GM19023 (cell line): Measurements from ENCODE around the gene THEMIS2.
"Not testable (repeated sequence)": the region's sequence is repeated elsewhere in the genome, so short reads cannot be mapped to it uniquely, and the experiment has no call there.

Experiments
- ATAC-seq: cut with Tn5 transposase; IDR thresholded peaks from one replicate; pipeline ENCODE4 v1.9.1; 2021; ENCODE audit warnings: mild to moderate bottlenecking, moderate library complexity; ENCODE audit not compliant: unreplicated experiment

Gene THEMIS2

GRCh38 chr1:27872059-27872801 is at the start of gene THEMIS2:
Gene THEMIS2 (plus strand): TSS chr1:27872544. CDS start chr1:27872572, 28 bp downstream.
- no peak for ATAC-seq

GRCh38 chr1:27823784-27824183 is 48.6 kb upstream of the THEMIS2 start:
- ATAC-seq, result no peak

GRCh38 chr1:27824411-27824810 is 47.9 kb upstream of the THEMIS2 start:
- no peak for ATAC-seq

- not testable (repeated sequence) for ATAC-seq
Measured at GRCh38 chr1:27829339-27829960, 42.9 kb upstream of the THEMIS2 start.

GRCh38 chr1:27830621-27831440 is 41.5 kb upstream of the THEMIS2 start, which contains the start of gene PPP1R8:
Gene PPP1R8 (plus strand): TSS chr1:27830782. CDS start chr1:27830836, 54 bp downstream.
- peak; percentile 92 for ATAC-seq

GRCh38 chr1:27831568-27832410 is 40.6 kb upstream of the THEMIS2 start:
- no peak for ATAC-seq

- no peak for ATAC-seq
Measured at GRCh38 chr1:27832762-27833161, 39.6 kb upstream of the THEMIS2 start.

GRCh38 chr1:27833470-27833869 is 38.9 kb upstream of the THEMIS2 start:
- ATAC-seq, result no peak

- ATAC-seq, result no peak
Measured at GRCh38 chr1:27835046-27835445, 37.3 kb upstream of the THEMIS2 start.

GRCh38 chr1:27835501-27835900 is 36.8 kb upstream of the THEMIS2 start:
- no peak for ATAC-seq

- ATAC-seq, result no peak
Measured at GRCh38 chr1:27849951-27850350, 22.4 kb upstream of the THEMIS2 start.

- ATAC-seq, result no peak
Measured at GRCh38 chr1:27855085-27855484, 17.3 kb upstream of the THEMIS2 start.

GRCh38 chr1:27856561-27857343 is 15.6 kb upstream of the THEMIS2 start:
- ATAC-seq, result no peak

- ATAC-seq, result not testable (repeated sequence)
Measured at GRCh38 chr1:27857552-27857951, 14.8 kb upstream of the THEMIS2 start.

GRCh38 chr1:27858072-27858948 is 14.0 kb upstream of the THEMIS2 start:
- peak; percentile 70 for ATAC-seq

GRCh38 chr1:27858949-27859576 is 13.3 kb upstream of the THEMIS2 start:
- no peak for ATAC-seq

- ATAC-seq, result no peak
Measured at GRCh38 chr1:27861436-27861835, 10.9 kb upstream of the THEMIS2 start.

- no peak for ATAC-seq
Measured at GRCh38 chr1:27862004-27862403, 10.3 kb upstream of the THEMIS2 start.
